Neural progenitor cell (in vitro differentiated cells): ENCODE results near the gene SCARF1. TPM values are rescaled to one million over a fixed set of nuclear protein-coding genes. Genes with fewer than 3 reads are reported as not detected.

Experiments
- DNase-seq: peaks from one replicate; pipeline ENCODE4 v3.0.0-alpha.2; 2016; ENCODE audit warnings: low spot score
- H2AFZ ChIP-seq: fragments of 200-600 bp; sonication (generic); replicated peaks from 2 replicates; pipeline ENCODE4 v1.6.1; 2016; ENCODE audit warnings: antibody characterized with exemption
- H3F3A ChIP-seq: fragments of 200-600 bp; sonication (generic); 2 replicates; pipeline ENCODE4 v1.6.1; 2016; ENCODE audit warnings: antibody characterized with exemption, low read depth
- H3K27ac ChIP-seq: fragments of 200-600 bp; sonication (generic); 2 replicates; pipeline ENCODE4 v1.5.1; 2016; ENCODE audit warnings: mild to moderate bottlenecking
- H3K27me3 ChIP-seq: fragments of 200-600 bp; sonication (generic); 2 replicates; pipeline ENCODE4 v1.6.1; 2016; ENCODE audit warnings: mild to moderate bottlenecking, moderate library complexity
- H3K36me3 ChIP-seq: fragments of 200-600 bp; sonication (generic); 2 replicates; pipeline ENCODE4 v1.5.1; 2016
- H3K4me1 ChIP-seq: fragments of 200-600 bp; sonication (generic); 2 replicates; pipeline ENCODE4 v1.6.1; 2016; ENCODE audit warnings: mixed run types
- H3K4me2 ChIP-seq: fragments of 200-600 bp; sonication (generic); 2 replicates; pipeline ENCODE4 v1.6.1; 2016
- H3K4me3 ChIP-seq: fragments of 200-600 bp; sonication (generic); 2 replicates; pipeline ENCODE4 v1.5.1; 2016
- H3K79me2 ChIP-seq: fragments of 200-600 bp; sonication (generic); 2 replicates; pipeline ENCODE4 v1.6.1; 2016; ENCODE audit warnings: low read depth
- H3K9ac ChIP-seq: fragments of 200-600 bp; sonication (generic); 2 replicates; pipeline ENCODE4 v1.6.1; 2016
- H3K9me3 ChIP-seq: fragments of 200-600 bp; sonication (generic); 2 replicates; pipeline ENCODE4 v1.5.1; 2016; ENCODE audit warnings: low read depth
- H4K20me1 ChIP-seq: fragments of 200-600 bp; sonication (generic); 2 replicates; pipeline ENCODE4 v1.6.1; 2016; ENCODE audit warnings: low read depth
- H3K27ac Mint-ChIP-seq: 3 replicates; pipeline ENCODE4 v1.8.0; 2021; ENCODE audit warnings: mixed read lengths
- H3K27me3 Mint-ChIP-seq: 2 replicates; pipeline ENCODE4 v1.8.0; 2022; ENCODE audit warnings: low read depth, mild to moderate bottlenecking, inconsistent platforms, moderate library complexity, mixed read lengths; ENCODE audit not compliant: insufficient read depth
- H3K36me3 Mint-ChIP-seq: 3 replicates; pipeline ENCODE4 v1.8.0; 2021; ENCODE audit warnings: mixed read lengths
- H3K4me1 Mint-ChIP-seq: 3 replicates; pipeline ENCODE4 v1.8.0; 2021; ENCODE audit warnings: mixed read lengths
- H3K4me3 Mint-ChIP-seq: 3 replicates; pipeline ENCODE4 v1.8.0; 2021; ENCODE audit warnings: mild to moderate bottlenecking, moderate library complexity, mixed read lengths
- H3K9me3 Mint-ChIP-seq: 3 replicates; pipeline ENCODE4 v1.8.0; 2020; ENCODE audit warnings: mixed read lengths
- CTCF ChIP-seq: fragments of 200-600 bp; sonication (generic); IDR thresholded peaks from 2 replicates; pipeline ENCODE4 v1.5.1; 2017; ENCODE audit warnings: antibody characterized with exemption, mild to moderate bottlenecking
- EZH2 ChIP-seq: fragments of 200-600 bp; sonication (generic); IDR thresholded peaks from 2 replicates; pipeline ENCODE4 v1.6.1; 2017; ENCODE audit warnings: antibody characterized with exemption, mild to moderate bottlenecking, moderate library complexity
- EZH2phosphoT487 ChIP-seq: fragments of 200-600 bp; sonication (generic); IDR thresholded peaks from 2 replicates; pipeline ENCODE4 v1.6.1; 2017; ENCODE audit warnings: antibody characterized with exemption
- total RNA-seq: library from RNA; depleted of rRNA; stranded (reverse); fragments of >200 nt; gene quantifications from 2 replicates; pipeline ENCODE4 v1.2.3, GENCODE V29; 2015; ENCODE audit warnings: low replicate concordance

The SCARF1 gene
- total RNA-seq, 1 donor from 2014 or later, result not detected

DNA sequence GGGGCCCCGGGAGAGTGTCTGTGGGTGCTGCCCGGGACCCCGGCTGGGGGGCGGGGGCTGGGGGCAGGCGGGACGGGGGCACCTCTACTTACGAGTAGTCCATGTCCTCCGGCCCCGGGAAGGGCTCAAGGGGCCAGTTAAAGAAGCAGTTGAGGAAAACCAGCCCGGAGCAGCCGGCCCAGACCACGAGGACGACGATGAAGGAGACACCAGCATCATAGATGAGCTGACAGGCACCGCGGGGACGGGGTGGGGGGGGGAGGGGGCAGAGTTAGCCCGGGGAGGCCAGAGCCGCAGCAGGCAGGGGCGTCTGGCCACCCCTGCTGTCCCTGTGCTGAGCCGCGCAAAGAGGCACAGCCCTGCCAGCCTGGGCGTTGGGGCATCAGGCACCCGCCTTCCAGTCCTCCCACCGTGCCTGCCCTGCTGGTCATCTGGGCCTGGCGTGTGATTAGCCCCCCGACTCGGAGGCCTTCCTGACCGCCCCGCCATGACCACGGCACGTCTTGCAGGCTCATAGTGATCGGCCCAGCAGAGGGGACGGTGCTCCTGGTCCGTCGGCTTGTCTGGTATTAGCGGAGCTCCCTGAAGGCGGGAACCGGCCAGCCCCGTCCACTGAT, 54.0 kb downstream of the SCARF1 start:
- Histone ChIP-seq H3K27me3 (no peaks in the 10 kb centered on the region), H3K36me3 (no peaks in the 10 kb centered on the region), H4K20me1 (no peaks in the 10 kb centered on the region), H3K79me2 (no peaks in the 10 kb centered on the region), H3K27ac (no peak overlapping the region), H3K4me3 (no peak overlapping the region), H3K4me2 (no peak overlapping the region), H2AFZ (no peak overlapping the region), H3K4me1 (no peaks in the 10 kb centered on the region), H3K9me3 (no peaks in the 10 kb centered on the region), H3F3A (no peaks in the 10 kb centered on the region), H3K9ac (no peak overlapping the region)
- Mint-ChIP-seq H3K9me3 (no peaks in the 10 kb centered on the region), H3K27me3 (no peaks in the 10 kb centered on the region), H3K27ac (no peak overlapping the region), H3K4me3 (no peak overlapping the region), H3K4me1 (peaks cover 17% of the 10 kb centered on the region), H3K36me3 (peaks cover 5% of the 10 kb centered on the region)
- no peak for TF ChIP-seq CTCF
- TF ChIP-seq EZH2phosphoT487, result no peak
- TF ChIP-seq EZH2, result no peak
- DNase-seq, result no peak

- no peaks in the 10 kb centered on the region for H4K20me1 ChIP-seq
- DNase-seq, result no peak
- H3K27me3 Mint-ChIP-seq, result no peaks in the 10 kb centered on the region
- H3F3A ChIP-seq, result no peaks in the 10 kb centered on the region
- H3K9me3 ChIP-seq, result no peaks in the 10 kb centered on the region
- H3K4me1 ChIP-seq, result peaks cover 1% of the 10 kb centered on the region
- H3K4me3 Mint-ChIP-seq, result no peak overlapping the region
- no peaks in the 10 kb centered on the region for H3K36me3 ChIP-seq
- no peak overlapping the region for H2AFZ ChIP-seq
- peaks cover 4% of the 10 kb centered on the region for H3K36me3 Mint-ChIP-seq
- TF ChIP-seq EZH2 (no peak), CTCF (no peak), EZH2phosphoT487 (no peak)
- H3K27ac Mint-ChIP-seq, result no peak overlapping the region
- H3K27ac ChIP-seq, result no peak overlapping the region
- H3K79me2 ChIP-seq, result no peaks in the 10 kb centered on the region
- no peaks in the 10 kb centered on the region for H3K27me3 ChIP-seq
- H3K9me3 Mint-ChIP-seq, result no peaks in the 10 kb centered on the region
- peaks cover 22% of the 10 kb centered on the region for H3K4me1 Mint-ChIP-seq
- no peak overlapping the region for H3K9ac ChIP-seq
- H3K4me2 ChIP-seq, result no peak overlapping the region
- H3K4me3 ChIP-seq, result no peak overlapping the region
Observed at GRCh38 chr17:1590747-1591473, 54.6 kb downstream of the SCARF1 start.

DNA sequence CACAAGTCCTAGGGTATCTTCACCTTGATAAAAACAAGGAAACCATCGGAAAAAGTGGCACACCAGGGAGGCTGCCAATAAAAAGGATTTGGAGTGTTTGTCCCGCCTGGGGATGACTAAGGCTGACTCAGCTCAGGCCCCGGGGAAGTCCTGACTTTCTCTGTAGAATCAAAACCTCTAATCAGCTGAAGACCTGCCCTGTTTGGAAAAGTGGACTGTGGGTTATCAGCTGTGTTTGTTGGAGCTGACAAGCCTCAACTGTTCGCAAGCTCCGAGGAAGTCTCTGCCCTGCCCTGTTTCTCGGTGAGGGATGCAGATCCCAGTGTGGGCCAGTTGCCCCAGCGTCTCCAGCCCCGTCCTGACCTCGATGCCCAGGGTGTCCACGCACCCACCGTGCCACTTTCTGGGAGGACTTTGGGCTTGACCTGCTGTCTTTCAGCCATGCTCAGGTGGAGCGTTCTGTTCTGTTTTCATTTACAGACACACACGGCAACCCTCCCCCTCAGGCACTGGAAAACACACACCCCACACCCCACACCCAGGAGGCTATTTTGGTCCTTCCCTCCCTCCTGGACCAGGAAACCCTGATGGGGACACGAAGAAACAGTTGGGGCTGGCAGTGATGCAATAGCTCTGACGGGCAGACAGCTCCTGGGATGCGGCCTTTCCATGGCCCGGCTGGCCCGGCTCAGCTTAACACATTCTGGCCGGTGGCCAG, 55.3 kb downstream of the SCARF1 start:
- H3K27me3 Mint-ChIP-seq, result no peaks in the 10 kb centered on the region
- no peaks in the 10 kb centered on the region for H3K9me3 Mint-ChIP-seq
- H3K9me3 ChIP-seq, result no peaks in the 10 kb centered on the region
- H3K79me2 ChIP-seq, result no peaks in the 10 kb centered on the region
- H3K27ac Mint-ChIP-seq, result no peak overlapping the region
- H3K27ac ChIP-seq, result no peak overlapping the region
- H3K4me3 Mint-ChIP-seq, result no peak overlapping the region
- TF ChIP-seq CTCF (no peak), EZH2 (no peak), EZH2phosphoT487 (no peak)
- no peak for DNase-seq
- H3K4me3 ChIP-seq, result no peak overlapping the region
- H3K36me3 Mint-ChIP-seq, result peaks cover 4% of the 10 kb centered on the region
- no peak overlapping the region for H2AFZ ChIP-seq
- H3F3A ChIP-seq, result no peaks in the 10 kb centered on the region
- H3K4me2 ChIP-seq, result no peak overlapping the region
- no peaks in the 10 kb centered on the region for H4K20me1 ChIP-seq
- no peak overlapping the region for H3K9ac ChIP-seq
- H3K4me1 ChIP-seq, result peaks cover 4% of the 10 kb centered on the region
- no peaks in the 10 kb centered on the region for H3K36me3 ChIP-seq
- peaks cover 25% of the 10 kb centered on the region for H3K4me1 Mint-ChIP-seq
- no peaks in the 10 kb centered on the region for H3K27me3 ChIP-seq
